GM23338 (cell line): Measurements from ENCODE around the gene MEGF8.

Experiments used
- POLR2AphosphoS5 ChIP-seq: IDR thresholded peaks from 2 replicates; pipeline ENCODE4 v1.6.1; 2016; ENCODE audit warnings: antibody characterized with exemption, low read depth
- REST ChIP-seq: IDR thresholded peaks from one replicate; pipeline ENCODE4 v1.6.1; 2018; ENCODE audit warnings: antibody characterized with exemption; ENCODE audit not compliant: unreplicated experiment
- TF ChIP-seq, protein P1 (sequence below), 2 experiments: fragments of 200-600 bp in 1 of 2; sonication (generic) in 1 of 2; conservative IDR thresholded peaks; 2 replicates each; pipeline versions ENCODE4 v1.5.1 to v1.6.1; 2016 to 2017; ENCODE audit warnings: antibody characterized with exemption in 2 of 2, low read depth in 2 of 2, mild to moderate bottlenecking in 2 of 2, moderate library complexity in 1 of 2

- TF ChIP-seq POLR2AphosphoS5 (no peak), REST (peak; percentile 78)
- TF ChIP-seq, protein P1, sequence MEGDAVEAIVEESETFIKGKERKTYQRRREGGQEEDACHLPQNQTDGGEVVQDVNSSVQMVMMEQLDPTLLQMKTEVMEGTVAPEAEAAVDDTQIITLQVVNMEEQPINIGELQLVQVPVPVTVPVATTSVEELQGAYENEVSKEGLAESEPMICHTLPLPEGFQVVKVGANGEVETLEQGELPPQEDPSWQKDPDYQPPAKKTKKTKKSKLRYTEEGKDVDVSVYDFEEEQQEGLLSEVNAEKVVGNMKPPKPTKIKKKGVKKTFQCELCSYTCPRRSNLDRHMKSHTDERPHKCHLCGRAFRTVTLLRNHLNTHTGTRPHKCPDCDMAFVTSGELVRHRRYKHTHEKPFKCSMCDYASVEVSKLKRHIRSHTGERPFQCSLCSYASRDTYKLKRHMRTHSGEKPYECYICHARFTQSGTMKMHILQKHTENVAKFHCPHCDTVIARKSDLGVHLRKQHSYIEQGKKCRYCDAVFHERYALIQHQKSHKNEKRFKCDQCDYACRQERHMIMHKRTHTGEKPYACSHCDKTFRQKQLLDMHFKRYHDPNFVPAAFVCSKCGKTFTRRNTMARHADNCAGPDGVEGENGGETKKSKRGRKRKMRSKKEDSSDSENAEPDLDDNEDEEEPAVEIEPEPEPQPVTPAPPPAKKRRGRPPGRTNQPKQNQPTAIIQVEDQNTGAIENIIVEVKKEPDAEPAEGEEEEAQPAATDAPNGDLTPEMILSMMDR (conservative IDR thresholded peaks at IDR 0.05; ENCODE audit: low read depth in 2 of 2): peak in 1 of 2 experiments; percentile 20; a peak in 2 of 4 replicates
Measured at GRCh38 chr19:42313096-42313839, 12.2 kb upstream of the MEGF8 start, which contains the start of gene TMEM145.
